Amniotic stem cell (primary cell): ENCODE data around the gene ARMH1.
A peak's percentile ranks its signal among the peaks of the same experiment; 100 is the strongest.
"Not testable (repeated sequence)": the region's sequence is repeated elsewhere in the genome, so short reads cannot be mapped to it uniquely, and the experiment has no call there.

Source experiments
- DNase-seq: peaks from one replicate; lab custom pipeline; 2025; lab: John Stamatoyannopoulos, UW

Gene ARMH1

GRCh38 chr1:44695671-44696070, 21.2 kb downstream of the ARMH1 start:
- DNase-seq: no peak

GRCh38 chr1:44696101-44696500, 21.6 kb downstream of the ARMH1 start:
- DNase-seq: no peak

- DNase-seq: no peak
Measured at GRCh38 chr1:44696789-44697345, 22.4 kb downstream of the ARMH1 start.

- no peak for DNase-seq
Measured at GRCh38 chr1:44698138-44698537, 23.6 kb downstream of the ARMH1 start.

GRCh38 chr1:44699375-44699774, 24.9 kb downstream of the ARMH1 start:
- DNase-seq: not testable (repeated sequence)

- DNase-seq: no peak
Measured at GRCh38 chr1:44700573-44700972, 26.1 kb downstream of the ARMH1 start.

- DNase-seq: no peak
Measured at GRCh38 chr1:44701141-44701573, 26.6 kb downstream of the ARMH1 start.

GRCh38 chr1:44705470-44705869, 31.0 kb downstream of the ARMH1 start:
- no peak for DNase-seq

- DNase-seq: no peak
Measured at GRCh38 chr1:44705938-44706337, 31.4 kb downstream of the ARMH1 start.

- peak; percentile 66 for DNase-seq
Measured at GRCh38 chr1:44707112-44707881, 32.8 kb downstream of the ARMH1 start.

GRCh38 chr1:44707959-44708831, 33.7 kb downstream of the ARMH1 start:
- peak; percentile 13 for DNase-seq

DNA sequence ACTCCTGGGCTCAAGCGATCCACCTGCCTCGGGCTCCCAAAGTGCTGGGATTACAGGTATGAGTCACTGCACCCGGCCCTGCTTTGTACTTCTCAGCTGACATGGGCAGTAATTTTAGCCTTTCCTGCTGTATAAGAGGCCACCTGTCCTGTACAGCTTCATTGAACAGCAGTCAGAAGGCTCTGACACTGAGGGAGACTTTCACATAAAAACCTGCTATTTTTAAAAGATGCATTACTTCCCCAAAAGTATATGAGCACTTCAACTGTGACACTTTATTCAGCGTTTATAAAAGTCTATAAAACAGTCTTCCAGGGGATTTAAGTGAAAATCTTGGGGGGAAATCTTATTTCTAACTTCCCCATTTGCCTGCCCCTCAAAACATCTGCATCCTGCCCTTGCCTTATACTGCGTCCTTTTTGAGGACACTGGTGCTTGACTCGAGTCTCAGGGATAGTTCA, 38.8 kb downstream of the ARMH1 start:
- DNase-seq: no peak

DNA sequence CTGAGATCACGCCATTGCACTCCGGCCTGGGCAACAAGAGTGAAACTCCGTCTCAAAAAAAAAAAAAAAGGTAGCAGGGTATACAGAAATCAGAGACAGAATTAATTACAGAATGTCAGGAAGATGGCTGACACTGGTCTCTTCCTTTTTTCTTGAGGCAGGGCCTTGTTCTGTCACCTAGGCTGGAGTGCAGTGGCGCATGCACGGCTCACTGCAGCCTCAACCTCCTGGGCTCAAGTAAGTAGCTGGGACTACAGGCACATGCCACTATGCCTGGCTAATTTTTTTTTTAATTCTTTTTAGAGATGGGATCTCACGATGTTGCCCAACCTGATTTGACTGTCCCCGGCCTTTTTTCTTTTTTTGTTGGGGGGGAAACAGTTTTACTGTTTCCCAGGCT, 40.0 kb downstream of the ARMH1 start:
- DNase-seq: no peak

GRCh38 chr1:44714944-44715571, 40.5 kb downstream of the ARMH1 start:
- DNase-seq: peak; percentile 59

DNA sequence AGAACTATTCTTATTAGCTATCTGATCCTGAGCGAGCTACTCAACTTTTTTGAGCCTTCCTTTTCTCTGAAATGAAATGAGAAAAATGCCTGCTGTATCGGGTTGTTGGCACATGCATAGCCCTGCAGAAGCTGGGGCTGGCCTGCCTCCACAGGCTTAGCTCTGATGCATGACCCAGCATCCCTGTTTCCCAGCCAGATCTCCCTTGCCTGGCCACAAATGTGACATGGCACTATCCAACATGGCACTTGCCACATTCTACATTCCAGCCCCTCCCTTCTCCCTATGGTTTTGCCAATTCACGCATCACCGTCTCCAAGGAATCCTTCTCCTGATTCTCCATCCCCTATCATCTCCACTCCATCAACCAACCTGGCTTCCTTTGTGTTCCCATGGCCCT, 42.6 kb downstream of the ARMH1 start:
- DNase-seq: no peak

DNA sequence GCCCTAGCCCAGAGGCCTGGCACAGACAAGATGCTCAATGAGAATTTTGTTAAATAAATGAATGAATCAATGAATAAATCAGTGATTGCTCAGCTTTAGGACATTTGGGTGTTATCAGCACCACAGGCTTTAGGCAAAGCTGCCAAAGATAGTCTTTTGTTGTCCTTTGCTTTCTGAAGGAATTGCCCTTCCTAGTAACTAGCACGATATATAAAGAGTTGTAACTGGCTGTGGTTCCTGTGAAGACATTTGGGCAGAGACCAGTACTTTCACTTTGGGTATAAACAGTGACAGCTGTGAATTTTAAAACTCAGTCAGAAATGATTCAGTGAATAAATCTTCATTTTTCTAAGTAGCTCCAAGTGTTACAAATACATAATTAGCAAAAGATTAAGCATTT, 43.1 kb downstream of the ARMH1 start:
- DNase-seq: no peak

- DNase-seq: no peak
Measured at GRCh38 chr1:44718091-44718490, 43.6 kb downstream of the ARMH1 start.

DNA sequence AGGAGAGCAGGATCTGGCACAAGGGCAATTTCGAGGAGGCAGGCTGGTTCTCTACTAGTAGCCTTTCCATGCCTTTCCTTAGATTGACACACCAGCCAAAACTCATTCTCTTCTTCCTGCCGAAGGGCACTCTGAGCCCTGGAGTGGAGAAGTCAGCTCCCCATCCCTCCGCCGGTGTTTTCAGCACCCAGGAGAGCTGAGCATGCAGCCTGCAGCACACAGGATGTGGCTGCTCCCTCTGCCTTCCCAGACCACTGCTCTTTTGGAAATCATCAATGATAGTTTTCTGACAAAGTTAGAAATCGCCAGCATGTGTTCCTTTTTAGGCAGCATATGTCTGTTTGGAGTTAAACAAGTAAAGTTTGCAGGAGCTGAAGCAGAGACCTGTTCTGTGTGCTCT, 44.8 kb downstream of the ARMH1 start:
- DNase-seq: no peak

GRCh38 chr1:44720281-44720680, 45.8 kb downstream of the ARMH1 start:
- no peak for DNase-seq

- no peak for DNase-seq
Measured at GRCh38 chr1:44721485-44722361, 47.2 kb downstream of the ARMH1 start.

DNA sequence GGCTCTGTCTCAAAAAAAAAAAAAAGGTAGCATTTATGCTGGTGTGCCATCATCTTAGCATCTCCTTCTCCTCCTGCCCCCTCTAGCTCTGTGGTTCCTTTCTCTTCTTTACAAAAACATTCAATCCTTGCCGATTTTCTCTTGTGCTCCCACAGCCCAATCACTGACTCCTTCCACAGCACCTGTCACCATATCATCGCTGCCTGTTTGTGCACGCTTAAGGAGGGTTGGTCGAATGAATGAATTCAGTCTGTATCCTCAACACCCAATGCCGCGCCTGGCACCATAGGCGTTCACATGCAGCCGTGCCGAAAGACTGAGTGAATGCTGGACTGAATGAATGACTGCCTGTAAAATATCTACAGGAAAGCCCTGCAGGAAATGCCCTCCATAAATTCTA, 48.5 kb downstream of the ARMH1 start:
- no peak for DNase-seq
